Measurements from ENCODE around the gene GDAP1L1.
A peak's percentile ranks its signal among the peaks of the same experiment; 100 is the strongest.
"Not testable (repeated sequence)": the region's sequence is repeated elsewhere in the genome, so short reads cannot be mapped to it uniquely, and the experiment has no call there.

The GDAP1L1 gene

DNA sequence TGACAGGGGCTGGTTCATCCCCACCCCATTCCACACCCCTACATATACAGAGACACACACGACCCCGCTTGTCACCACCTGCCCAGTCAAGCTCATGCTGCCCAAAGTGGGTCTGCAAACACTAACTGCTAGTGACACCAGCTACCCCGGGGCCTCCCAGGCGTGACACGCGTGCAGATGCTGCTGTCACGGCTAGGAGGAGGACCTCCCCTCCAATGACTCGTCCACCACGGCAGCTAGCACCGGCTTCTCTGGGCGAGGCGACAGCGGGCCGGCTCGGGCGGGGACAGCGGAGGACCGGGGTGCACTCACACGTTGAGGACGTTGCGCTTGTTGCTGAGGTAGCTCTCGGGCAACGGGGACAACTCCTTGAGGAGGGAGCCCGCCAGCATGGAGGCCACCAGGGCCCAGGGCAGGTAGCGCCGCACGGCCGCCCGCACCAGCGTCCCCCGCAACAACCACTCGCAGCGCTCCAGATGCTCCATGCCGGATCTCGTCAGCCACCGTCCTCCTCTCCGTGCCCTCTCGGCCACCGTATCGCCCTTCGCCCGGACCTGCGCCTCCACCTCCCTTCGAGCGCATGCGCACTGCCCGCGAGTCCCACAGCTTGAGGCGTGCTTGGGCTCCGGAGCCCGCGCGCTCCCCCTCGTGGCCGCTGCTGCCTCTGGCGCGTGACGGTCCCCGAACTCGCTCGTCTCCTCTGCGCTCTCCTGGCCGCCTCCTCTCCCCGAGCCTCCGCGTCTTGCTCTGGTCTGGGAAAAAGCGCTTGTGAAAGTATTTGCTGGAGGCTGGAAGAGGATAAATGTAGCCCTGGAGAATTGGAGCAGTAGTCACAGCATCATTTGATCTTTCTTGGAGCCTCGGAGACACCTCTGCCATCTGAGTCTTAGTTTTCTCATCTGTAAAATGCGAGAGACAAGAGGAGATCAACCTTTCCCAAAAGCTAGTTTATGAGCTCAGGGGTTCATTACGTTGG is 63.8 kb downstream of the GDAP1L1 start, which contains the start of gene FITM2:
Gene FITM2, minus strand, starts transcription at position 539 of the 976 bp plus-strand sequence. Its CDS starts 54 bp downstream, at position 485.
- H3K4me1 ChIP-seq (ENCODE audit: control insufficient read depth, insufficient read depth, low read length, poor library complexity, severe bottlenecking): peaks cover 12% of the 10 kb centered on the region
- peak; percentile 95 to 98 (median 98) for DNase-seq
- peak within 1 kb of the TSS; percentile 66 for H3K27ac ChIP-seq (ENCODE audit: insufficient read depth, low read length, poor library complexity, severe bottlenecking)
- H3K4me3 ChIP-seq (ENCODE audit: insufficient read depth, low read depth, low read length, poor library complexity, severe bottlenecking): peak within 1 kb of the TSS; percentile 90
- no peaks in the 10 kb centered on the region for H3K36me3 ChIP-seq (ENCODE audit: control insufficient read depth, insufficient read depth, low read length)
- H3K27me3 ChIP-seq (replicated peaks; ENCODE audit: control insufficient read depth, insufficient read depth, low read length, poor library complexity, severe bottlenecking): no peaks in the 10 kb centered on the region
- H3K9me3 ChIP-seq (ENCODE audit: control insufficient read depth, low read length): no peaks in the 10 kb centered on the region

DNA sequence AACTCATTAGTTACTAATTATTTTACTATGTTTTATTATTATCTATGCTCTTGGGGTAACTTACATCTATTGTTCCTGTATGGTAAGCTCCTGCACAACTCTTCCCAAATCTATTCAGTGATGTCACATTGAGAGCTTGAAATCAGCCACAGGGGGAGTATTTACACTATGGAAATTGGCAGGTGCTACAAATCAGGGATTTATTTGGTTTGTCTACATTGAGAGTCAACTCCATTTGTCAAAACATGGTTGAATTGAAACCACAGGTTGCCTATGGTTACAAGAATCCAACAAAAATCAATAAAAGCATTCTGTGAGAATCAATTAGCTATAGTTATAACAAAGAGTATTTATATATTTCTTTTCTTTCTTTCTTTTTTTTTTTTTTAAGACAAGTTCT is 67.8 kb downstream of the GDAP1L1 start:
- no peak overlapping the region for H3K27ac ChIP-seq (ENCODE audit: insufficient read depth, low read length, poor library complexity, severe bottlenecking)
- H3K36me3 ChIP-seq (ENCODE audit: control insufficient read depth, insufficient read depth, low read length): no peaks in the 10 kb centered on the region
- peaks cover 8% of the 10 kb centered on the region for H3K4me1 ChIP-seq (ENCODE audit: control insufficient read depth, insufficient read depth, low read length, poor library complexity, severe bottlenecking)
- H3K27me3 ChIP-seq (replicated peaks; ENCODE audit: control insufficient read depth, insufficient read depth, low read length, poor library complexity, severe bottlenecking): no peaks in the 10 kb centered on the region
- no peaks in the 10 kb centered on the region for H3K9me3 ChIP-seq (ENCODE audit: control insufficient read depth, low read length)
- DNase-seq: no peak
- no peak overlapping the region for H3K4me3 ChIP-seq (ENCODE audit: insufficient read depth, low read depth, low read length, poor library complexity, severe bottlenecking)

DNA sequence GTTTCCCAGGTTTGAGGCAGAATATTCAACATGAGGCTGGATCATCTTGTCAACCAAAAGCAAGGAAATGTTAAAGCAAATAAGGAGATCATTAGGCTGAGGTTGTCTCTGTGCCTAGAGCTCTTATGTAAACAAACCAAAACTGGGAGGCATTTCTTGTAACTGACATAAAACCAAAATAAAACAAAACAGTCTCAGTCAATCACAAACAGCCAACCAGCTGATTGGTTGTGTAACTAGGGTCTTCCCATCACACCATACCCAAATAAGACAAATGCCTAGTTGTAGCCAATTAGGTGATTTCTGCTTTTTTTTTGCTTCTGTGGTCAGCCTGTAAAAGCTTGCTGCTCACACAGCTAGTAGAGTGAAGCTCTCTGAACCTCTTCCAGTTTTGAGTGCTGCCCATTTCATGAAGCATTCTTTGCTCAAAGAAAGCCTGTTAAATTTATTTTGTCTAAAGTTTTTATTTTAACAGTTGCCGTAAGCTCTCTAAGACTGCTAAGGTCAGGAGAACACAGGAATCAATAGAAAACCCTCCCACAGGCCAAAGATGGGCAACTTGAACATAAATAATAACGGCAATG is 72.8 kb downstream of the GDAP1L1 start:
- H3K27me3 ChIP-seq (replicated peaks; ENCODE audit: control insufficient read depth, insufficient read depth, low read length, poor library complexity, severe bottlenecking): no peaks in the 10 kb centered on the region
- no peak overlapping the region for H3K4me3 ChIP-seq (ENCODE audit: insufficient read depth, low read depth, low read length, poor library complexity, severe bottlenecking)

DNA sequence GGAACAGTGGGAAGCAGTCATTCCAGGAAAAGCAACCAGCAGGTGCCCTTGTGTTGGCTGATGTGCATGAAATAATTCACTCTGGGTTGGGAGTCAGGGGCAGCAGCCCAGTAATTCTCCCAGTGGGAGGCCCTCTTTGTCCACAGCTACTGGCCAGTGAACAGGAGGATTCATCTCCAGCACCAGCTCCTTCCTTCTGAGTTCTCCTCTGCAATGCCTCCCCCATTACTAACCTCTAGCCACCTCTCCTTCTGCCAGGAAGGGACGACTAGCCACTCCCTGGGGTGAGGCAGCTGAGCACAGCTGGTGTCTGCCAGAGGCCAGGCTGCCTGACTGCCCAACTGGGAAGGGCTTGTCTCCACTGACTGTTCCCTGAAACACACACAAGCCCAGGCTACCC is 77.2 kb downstream of the GDAP1L1 start:
- no peaks in the 10 kb centered on the region for H3K9me3 ChIP-seq (ENCODE audit: control insufficient read depth, low read length)
- no peak overlapping the region for H3K27ac ChIP-seq (ENCODE audit: insufficient read depth, low read length, poor library complexity, severe bottlenecking)
- peaks cover 6% of the 10 kb centered on the region for H3K27me3 ChIP-seq (replicated peaks; ENCODE audit: control insufficient read depth, insufficient read depth, low read length, poor library complexity, severe bottlenecking)
- no peaks in the 10 kb centered on the region for H3K36me3 ChIP-seq (ENCODE audit: control insufficient read depth, insufficient read depth, low read length)
- no peak overlapping the region for H3K4me3 ChIP-seq (ENCODE audit: insufficient read depth, low read depth, low read length, poor library complexity, severe bottlenecking)
- no peak for DNase-seq
- peaks cover 3% of the 10 kb centered on the region for H3K4me1 ChIP-seq (ENCODE audit: control insufficient read depth, insufficient read depth, low read length, poor library complexity, severe bottlenecking)

More for the DNA sequence above, 72.8 kb downstream of the GDAP1L1 start:
- Histone ChIP-seq H3K36me3 (ENCODE audit: control insufficient read depth, insufficient read depth, low read length) (no peaks in the 10 kb centered on the region), H3K4me1 (ENCODE audit: control insufficient read depth, insufficient read depth, low read length, poor library complexity, severe bottlenecking) (no peaks in the 10 kb centered on the region), H3K9me3 (ENCODE audit: control insufficient read depth, low read length) (no peaks in the 10 kb centered on the region), H3K27ac (ENCODE audit: insufficient read depth, low read length, poor library complexity, severe bottlenecking) (no peak overlapping the region)
- DNase-seq: no peak

DNA sequence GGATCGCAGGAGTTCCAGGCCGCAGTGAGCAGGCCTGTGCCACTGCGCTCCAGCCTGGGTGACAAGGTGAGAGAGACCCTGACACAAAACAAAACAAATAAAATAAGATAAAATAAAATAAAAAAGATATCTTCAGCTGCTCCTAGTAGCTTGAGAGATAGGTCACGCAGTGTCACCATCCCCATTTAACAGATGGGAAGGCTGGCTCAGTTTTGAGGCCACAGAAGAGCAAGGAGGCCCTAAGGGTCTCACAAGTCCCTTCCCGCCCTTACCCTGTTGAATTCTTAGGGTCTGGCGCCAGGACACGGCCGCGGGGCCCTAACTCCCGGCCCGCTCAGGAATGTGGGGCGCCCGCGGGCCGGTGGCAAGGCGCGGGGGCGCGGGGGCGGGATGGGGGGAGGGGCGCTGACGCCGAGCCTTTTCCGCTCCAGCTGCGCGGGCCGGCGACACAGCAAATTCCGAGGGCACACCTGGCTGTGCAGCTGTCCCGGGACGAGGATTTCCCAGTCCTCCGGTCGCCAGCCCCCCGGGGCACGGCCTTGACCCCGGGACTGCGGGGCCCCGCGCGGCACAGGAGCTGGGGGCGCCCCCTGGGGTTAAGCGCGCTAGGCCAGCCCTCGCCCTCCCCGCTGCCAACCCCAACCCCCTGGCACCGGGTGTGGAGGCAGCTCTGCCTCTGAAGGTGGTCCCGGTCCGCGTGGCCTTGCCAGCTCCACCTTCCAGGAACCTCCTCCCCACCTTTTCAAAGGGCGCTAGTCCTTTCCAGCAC is 79.5 kb downstream of the GDAP1L1 start:
- peaks cover 6% of the 10 kb centered on the region for H3K27me3 ChIP-seq (replicated peaks; ENCODE audit: control insufficient read depth, insufficient read depth, low read length, poor library complexity, severe bottlenecking)
- no peak for DNase-seq
- H3K4me3 ChIP-seq (ENCODE audit: insufficient read depth, low read depth, low read length, poor library complexity, severe bottlenecking): peak overlapping the region; percentile 22
- peaks cover 3% of the 10 kb centered on the region for H3K4me1 ChIP-seq (ENCODE audit: control insufficient read depth, insufficient read depth, low read length, poor library complexity, severe bottlenecking)
- H3K9me3 ChIP-seq (ENCODE audit: control insufficient read depth, low read length): no peaks in the 10 kb centered on the region
- no peaks in the 10 kb centered on the region for H3K36me3 ChIP-seq (ENCODE audit: control insufficient read depth, insufficient read depth, low read length)
- H3K27ac ChIP-seq (ENCODE audit: insufficient read depth, low read length, poor library complexity, severe bottlenecking): no peak overlapping the region

DNA sequence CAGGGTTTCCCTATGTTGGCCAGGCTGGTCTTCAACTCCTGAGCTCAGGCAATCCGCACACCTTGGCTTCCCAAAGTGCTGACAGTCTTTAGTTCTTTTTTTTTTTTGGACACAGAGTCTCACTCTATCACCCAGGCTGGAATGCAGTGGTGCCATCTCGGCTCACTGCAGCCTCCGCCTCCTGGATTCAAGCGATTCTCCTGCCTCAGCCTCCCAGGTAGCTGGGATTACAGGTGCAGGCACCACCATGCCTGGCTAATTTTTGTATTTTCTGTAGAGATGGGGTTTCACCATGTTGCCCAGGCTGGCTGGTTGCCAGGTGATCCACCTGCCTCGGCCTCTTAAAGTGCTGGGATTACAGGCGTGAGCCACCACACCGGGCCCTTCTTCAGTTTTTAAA is 80.6 kb downstream of the GDAP1L1 start:
- not testable (repeated sequence) for H3K36me3 ChIP-seq (ENCODE audit: control insufficient read depth, insufficient read depth, low read length); H3K4me3 ChIP-seq (ENCODE audit: insufficient read depth, low read depth, low read length, poor library complexity, severe bottlenecking); H3K27ac ChIP-seq (ENCODE audit: insufficient read depth, low read length, poor library complexity, severe bottlenecking); H3K9me3 ChIP-seq (ENCODE audit: control insufficient read depth, low read length); H3K4me1 ChIP-seq (ENCODE audit: control insufficient read depth, insufficient read depth, low read length, poor library complexity, severe bottlenecking); H3K27me3 ChIP-seq (replicated peaks; ENCODE audit: control insufficient read depth, insufficient read depth, low read length, poor library complexity, severe bottlenecking); DNase-seq

DNA sequence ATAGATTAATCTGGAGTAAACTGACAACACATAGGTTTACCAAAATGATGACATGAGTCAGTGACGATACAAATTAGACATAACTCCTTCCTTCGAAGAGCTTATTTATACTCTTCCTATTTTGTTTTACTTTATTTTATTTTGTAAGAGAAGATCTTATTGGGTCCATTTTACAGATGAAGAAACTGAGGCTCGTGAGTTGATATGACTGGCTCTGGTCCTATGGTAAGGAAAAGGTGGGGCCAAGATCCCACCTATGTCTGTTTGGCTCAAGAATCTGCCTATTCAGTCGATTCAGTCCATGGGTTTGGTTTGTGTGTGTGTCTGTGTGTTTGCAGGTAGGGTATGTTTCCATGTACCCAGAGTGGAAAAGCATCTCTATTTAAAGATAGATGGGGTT is 81.3 kb downstream of the GDAP1L1 start:
- no peak for DNase-seq
- H3K27me3 ChIP-seq (replicated peaks; ENCODE audit: control insufficient read depth, insufficient read depth, low read length, poor library complexity, severe bottlenecking): peaks cover 6% of the 10 kb centered on the region
- H3K27ac ChIP-seq (ENCODE audit: insufficient read depth, low read length, poor library complexity, severe bottlenecking): no peak overlapping the region
- H3K4me3 ChIP-seq (ENCODE audit: insufficient read depth, low read depth, low read length, poor library complexity, severe bottlenecking): no peak overlapping the region
- no peaks in the 10 kb centered on the region for H3K9me3 ChIP-seq (ENCODE audit: control insufficient read depth, low read length)
- peaks cover 3% of the 10 kb centered on the region for H3K4me1 ChIP-seq (ENCODE audit: control insufficient read depth, insufficient read depth, low read length, poor library complexity, severe bottlenecking)
- H3K36me3 ChIP-seq (ENCODE audit: control insufficient read depth, insufficient read depth, low read length): no peaks in the 10 kb centered on the region

All from effector memory CD4-positive, alpha-beta T cell (primary cell).